ENCODE results near the gene RALB.

RALB gene

DNA sequence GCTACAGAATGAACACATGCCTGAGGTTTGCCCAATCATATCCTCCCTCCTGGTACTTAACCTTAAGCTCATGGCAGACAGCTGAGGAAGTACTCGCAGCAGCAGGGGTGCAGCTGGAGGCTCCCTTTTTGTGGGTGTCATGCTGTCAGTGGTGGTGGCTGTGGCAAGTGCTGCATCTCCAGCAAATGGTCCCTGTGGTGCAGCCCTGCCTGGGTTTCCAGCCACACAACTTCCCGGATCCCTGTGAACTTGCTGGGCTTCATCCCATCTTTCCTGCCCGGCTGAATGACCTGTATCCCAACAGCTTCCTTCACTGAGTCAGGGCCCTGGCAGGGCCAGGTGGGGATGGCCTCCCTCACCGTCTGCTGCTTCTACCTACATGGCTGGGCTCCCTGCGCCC lies 34.5 kb upstream of the RALB start:
- no peak overlapping the region for H3K27ac ChIP-seq (ENCODE audit: low read depth, low read length)
- peaks cover 20% of the 10 kb centered on the region for H3K4me1 ChIP-seq (ENCODE audit: control insufficient read depth, insufficient read depth, low read length, unreplicated experiment)
- peaks cover 22% of the 10 kb centered on the region for H3K79me2 ChIP-seq (ENCODE audit: control insufficient read depth, insufficient read depth, low read length, unreplicated experiment)
- H2AFZ ChIP-seq (ENCODE audit: low read length, unreplicated experiment), result no peak overlapping the region
- peaks cover 18% of the 10 kb centered on the region; the same call in 1 of the 2 replicates for H3K36me3 ChIP-seq (ENCODE audit: insufficient read depth, low read length)
- no peaks in the 10 kb centered on the region for H3K27me3 ChIP-seq (ENCODE audit: insufficient read depth, low read length)
- no peak overlapping the region for H3K4me3 ChIP-seq (ENCODE audit: low read depth, low read length)

DNA sequence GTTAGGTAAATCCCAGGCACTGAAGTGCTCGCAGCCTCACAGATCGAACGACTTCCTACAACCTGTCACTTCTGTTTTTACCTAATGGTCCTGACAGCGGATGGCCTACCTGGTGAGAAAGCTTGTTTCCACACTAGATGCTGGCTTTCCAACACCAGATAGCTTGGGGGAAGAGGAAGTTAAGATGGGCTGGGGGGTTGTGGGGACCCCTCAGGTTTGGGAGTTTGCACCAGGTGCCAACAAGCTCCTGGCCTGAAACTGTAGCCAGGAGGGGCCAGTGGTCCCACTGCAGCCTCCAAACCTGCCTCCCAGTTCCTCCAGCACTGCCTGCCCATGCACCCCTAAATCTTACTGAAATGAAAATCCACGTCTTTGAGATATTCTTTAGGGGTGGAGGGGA lies 33.4 kb upstream of the RALB start:
- Histone ChIP-seq H3K4me3 (ENCODE audit: low read depth, low read length) (no peak overlapping the region), H3K4me1 (ENCODE audit: control insufficient read depth, insufficient read depth, low read length, unreplicated experiment) (peaks cover 26% of the 10 kb centered on the region), H2AFZ (ENCODE audit: low read length, unreplicated experiment) (no peak overlapping the region), H3K27me3 (ENCODE audit: insufficient read depth, low read length) (no peaks in the 10 kb centered on the region), H3K27ac (ENCODE audit: low read depth, low read length) (no peak overlapping the region), H3K36me3 (ENCODE audit: insufficient read depth, low read length) (peaks cover 18% of the 10 kb centered on the region; the same call in 1 of the 2 replicates), H3K79me2 (ENCODE audit: control insufficient read depth, insufficient read depth, low read length, unreplicated experiment) (peaks cover 22% of the 10 kb centered on the region)

DNA sequence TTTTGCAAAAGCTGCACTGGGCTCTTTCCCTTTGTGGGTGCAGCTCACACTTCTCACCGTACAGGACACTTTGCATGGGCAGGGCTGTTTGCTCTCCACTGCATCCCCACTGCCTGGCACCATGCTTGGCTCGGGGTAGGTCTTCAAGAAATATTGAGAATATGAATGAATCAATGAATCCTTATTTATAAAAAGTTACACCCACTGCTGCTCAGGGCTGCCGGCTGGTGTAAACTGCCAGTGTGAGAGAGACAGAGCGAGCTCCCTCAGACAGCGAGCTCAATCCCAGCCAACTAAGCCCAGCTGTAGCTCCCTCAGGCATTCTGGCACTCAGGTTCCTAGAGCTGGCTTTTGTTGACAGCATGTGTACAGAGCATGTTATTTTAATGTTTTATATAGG lies 32.9 kb upstream of the RALB start:
- Histone ChIP-seq H3K27me3 (ENCODE audit: insufficient read depth, low read length) (no peaks in the 10 kb centered on the region), H3K36me3 (ENCODE audit: insufficient read depth, low read length) (peaks cover 18% of the 10 kb centered on the region; the same call in 1 of the 2 replicates), H2AFZ (ENCODE audit: low read length, unreplicated experiment) (no peak overlapping the region), H3K79me2 (ENCODE audit: control insufficient read depth, insufficient read depth, low read length, unreplicated experiment) (peaks cover 22% of the 10 kb centered on the region), H3K27ac (ENCODE audit: low read depth, low read length) (no peak overlapping the region), H3K4me1 (ENCODE audit: control insufficient read depth, insufficient read depth, low read length, unreplicated experiment) (peaks cover 27% of the 10 kb centered on the region), H3K4me3 (ENCODE audit: low read depth, low read length) (no peak overlapping the region)

DNA sequence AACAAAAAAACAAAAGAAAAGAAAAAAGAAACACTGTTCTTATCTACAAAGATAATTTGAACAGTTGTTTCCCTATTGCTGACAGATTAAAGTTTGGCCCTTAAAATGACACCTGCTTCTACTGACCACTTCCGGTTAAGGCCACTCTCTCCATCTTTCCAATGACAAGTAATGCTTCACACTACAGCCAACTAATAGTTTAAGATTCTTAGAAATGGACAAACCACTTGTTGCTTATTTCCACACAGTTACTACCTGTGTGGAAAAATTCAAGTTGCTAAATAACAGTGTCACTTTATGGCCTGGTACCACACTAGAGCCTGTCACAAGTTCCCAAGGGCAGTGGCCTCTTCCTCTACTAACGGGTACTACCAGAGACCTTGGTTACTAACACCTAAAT lies 31.9 kb upstream of the RALB start:
- H2AFZ ChIP-seq (ENCODE audit: low read length, unreplicated experiment), result no peak overlapping the region
- peaks cover 18% of the 10 kb centered on the region; the same call in 1 of the 2 replicates for H3K36me3 ChIP-seq (ENCODE audit: insufficient read depth, low read length)
- no peak overlapping the region for H3K27ac ChIP-seq (ENCODE audit: low read depth, low read length)
- no peaks in the 10 kb centered on the region for H3K27me3 ChIP-seq (ENCODE audit: insufficient read depth, low read length)
- peaks cover 22% of the 10 kb centered on the region for H3K79me2 ChIP-seq (ENCODE audit: control insufficient read depth, insufficient read depth, low read length, unreplicated experiment)
- H3K4me1 ChIP-seq (ENCODE audit: control insufficient read depth, insufficient read depth, low read length, unreplicated experiment), result peaks cover 27% of the 10 kb centered on the region
- H3K4me3 ChIP-seq (ENCODE audit: low read depth, low read length), result peak overlapping the region; percentile 87

DNA sequence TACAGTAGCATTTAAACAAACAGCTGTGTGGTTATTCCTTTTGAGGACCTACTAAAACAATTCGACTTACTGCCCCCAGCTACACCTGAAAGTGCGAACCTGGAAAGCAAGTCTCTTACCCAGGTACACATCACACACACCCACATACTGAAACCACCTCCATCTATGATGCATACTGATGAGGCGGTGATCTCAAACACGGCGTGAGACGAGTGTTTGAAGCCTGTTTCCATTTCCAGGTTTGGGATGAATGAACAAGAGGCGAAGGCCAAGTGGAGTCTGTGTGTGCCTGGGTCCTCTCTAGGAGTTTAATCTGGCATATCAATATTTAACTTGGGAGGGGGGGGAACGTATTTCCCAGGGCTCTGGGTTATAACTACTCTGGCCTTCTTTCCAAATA lies 31.0 kb upstream of the RALB start:
- H3K4me1 ChIP-seq (ENCODE audit: control insufficient read depth, insufficient read depth, low read length, unreplicated experiment), result peaks cover 27% of the 10 kb centered on the region
- peaks cover 22% of the 10 kb centered on the region for H3K79me2 ChIP-seq (ENCODE audit: control insufficient read depth, insufficient read depth, low read length, unreplicated experiment)
- peaks cover 18% of the 10 kb centered on the region; the same call in 1 of the 2 replicates for H3K36me3 ChIP-seq (ENCODE audit: insufficient read depth, low read length)
- H3K27ac ChIP-seq (ENCODE audit: low read depth, low read length), result no peak overlapping the region
- H2AFZ ChIP-seq (ENCODE audit: low read length, unreplicated experiment), result no peak overlapping the region
- peak overlapping the region; percentile 87 for H3K4me3 ChIP-seq (ENCODE audit: low read depth, low read length)
- H3K27me3 ChIP-seq (ENCODE audit: insufficient read depth, low read length), result no peaks in the 10 kb centered on the region

DNA sequence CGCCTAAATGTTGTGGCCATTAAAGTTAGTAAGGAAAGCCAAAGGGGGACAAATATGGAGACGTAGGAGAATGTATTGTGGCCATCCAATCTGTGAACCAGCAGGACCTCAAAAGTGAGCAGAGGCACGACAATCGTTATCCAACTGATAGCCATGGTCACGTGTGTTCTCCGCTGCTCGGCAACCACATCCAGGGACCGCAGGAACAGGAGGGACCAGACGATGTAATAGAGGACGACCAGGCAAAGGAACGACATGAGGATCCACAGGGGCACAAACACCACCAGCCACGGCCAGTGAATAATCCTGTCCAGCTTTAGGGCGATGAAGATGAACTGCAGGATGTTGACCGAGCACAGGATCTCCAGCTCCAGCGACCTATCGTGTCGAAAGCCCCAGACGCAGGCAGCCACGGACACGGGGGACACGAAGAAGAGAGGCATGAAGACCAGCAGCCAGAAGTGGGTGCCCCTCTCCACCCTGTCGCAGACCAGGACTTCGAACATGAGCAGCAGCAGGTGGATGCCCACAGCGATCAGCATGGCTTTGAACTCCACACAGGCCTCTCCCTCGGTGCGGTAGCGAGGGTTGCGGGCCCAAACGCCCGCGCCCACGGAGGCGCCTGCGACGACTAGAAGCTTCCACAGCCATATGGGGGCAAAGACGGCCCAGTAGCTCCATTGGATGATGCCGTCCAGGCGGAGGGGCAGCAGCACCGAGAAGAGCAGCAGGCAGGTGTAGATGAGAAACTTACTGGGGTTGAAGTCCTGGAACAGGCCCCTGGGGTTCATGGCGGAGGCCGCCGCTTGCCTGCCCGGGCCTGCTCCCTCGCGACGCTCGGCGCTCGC lies 30.2 kb upstream of the RALB start:
- Histone ChIP-seq H3K27me3 (ENCODE audit: insufficient read depth, low read length) (no peaks in the 10 kb centered on the region), H3K4me3 (ENCODE audit: low read depth, low read length) (peak overlapping the region; percentile 87), H2AFZ (ENCODE audit: low read length, unreplicated experiment) (peak overlapping the region; percentile 59), H3K79me2 (ENCODE audit: control insufficient read depth, insufficient read depth, low read length, unreplicated experiment) (peaks cover 22% of the 10 kb centered on the region), H3K4me1 (ENCODE audit: control insufficient read depth, insufficient read depth, low read length, unreplicated experiment) (peaks cover 27% of the 10 kb centered on the region), H3K27ac (ENCODE audit: low read depth, low read length) (peak overlapping the region; percentile 84), H3K36me3 (ENCODE audit: insufficient read depth, low read length) (peaks cover 18% of the 10 kb centered on the region; the same call in 1 of the 2 replicates)

DNA sequence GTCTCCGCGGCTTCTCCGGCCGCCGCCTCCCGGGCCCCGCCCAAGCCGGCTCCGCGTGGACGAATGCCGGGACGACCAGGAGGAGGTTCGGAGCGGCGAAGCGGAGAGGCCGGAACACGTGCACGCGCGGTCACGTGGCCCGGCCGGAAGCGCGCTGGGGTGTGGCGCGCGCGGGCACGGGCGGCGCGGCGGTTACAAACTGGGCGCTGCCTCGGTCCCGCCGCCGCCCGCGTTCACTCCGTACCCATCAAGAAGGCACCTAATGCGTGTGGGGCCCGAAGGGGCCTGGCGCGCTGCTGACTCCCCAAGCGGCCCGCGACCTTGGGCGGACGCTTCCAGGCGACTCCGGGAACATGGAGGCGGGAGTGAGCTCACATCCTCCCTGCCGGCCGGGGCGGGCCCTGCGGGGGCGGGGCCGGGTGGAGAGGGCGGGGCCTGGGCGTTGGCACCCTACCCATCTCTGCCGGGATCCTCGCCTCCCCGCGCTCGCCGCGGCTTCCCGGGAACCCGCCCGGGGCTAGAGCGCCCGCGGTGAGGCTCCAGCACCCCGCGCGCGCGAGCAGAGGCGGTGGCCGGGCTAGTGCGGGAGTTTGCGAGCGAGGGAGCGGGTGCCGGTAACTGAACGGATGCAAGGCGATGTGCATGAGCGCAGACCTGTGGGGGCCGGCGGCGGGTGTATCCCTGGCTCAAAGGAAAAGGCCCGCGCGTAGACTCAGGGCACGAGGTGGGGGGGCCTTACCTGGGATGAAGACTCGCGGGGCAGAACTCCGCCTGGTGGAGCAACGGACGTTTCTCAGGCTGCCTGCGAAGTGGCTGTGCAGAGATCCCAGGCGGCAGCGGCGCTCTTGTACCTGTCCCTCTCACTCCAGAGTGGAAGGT lies 29.4 kb upstream of the RALB start, which contains the start of gene TMEM185B:
TMEM185B (minus strand) TSS at position 367 of the 879 bp plus-strand sequence. CDS start 424 bp downstream, outside the sequence.
- Histone ChIP-seq H3K27me3 (ENCODE audit: insufficient read depth, low read length) (no peaks in the 10 kb centered on the region), H3K4me1 (ENCODE audit: control insufficient read depth, insufficient read depth, low read length, unreplicated experiment) (peaks cover 27% of the 10 kb centered on the region), H3K79me2 (ENCODE audit: control insufficient read depth, insufficient read depth, low read length, unreplicated experiment) (peaks cover 22% of the 10 kb centered on the region), H3K4me3 (ENCODE audit: low read depth, low read length) (peak within 1 kb of the TSS; percentile 87), H2AFZ (ENCODE audit: low read length, unreplicated experiment) (peak within 1 kb of the TSS; percentile 80), H3K27ac (ENCODE audit: low read depth, low read length) (peak within 1 kb of the TSS; percentile 84), H3K36me3 (ENCODE audit: insufficient read depth, low read length) (peaks cover 18% of the 10 kb centered on the region; the same call in 1 of the 2 replicates)

DNA sequence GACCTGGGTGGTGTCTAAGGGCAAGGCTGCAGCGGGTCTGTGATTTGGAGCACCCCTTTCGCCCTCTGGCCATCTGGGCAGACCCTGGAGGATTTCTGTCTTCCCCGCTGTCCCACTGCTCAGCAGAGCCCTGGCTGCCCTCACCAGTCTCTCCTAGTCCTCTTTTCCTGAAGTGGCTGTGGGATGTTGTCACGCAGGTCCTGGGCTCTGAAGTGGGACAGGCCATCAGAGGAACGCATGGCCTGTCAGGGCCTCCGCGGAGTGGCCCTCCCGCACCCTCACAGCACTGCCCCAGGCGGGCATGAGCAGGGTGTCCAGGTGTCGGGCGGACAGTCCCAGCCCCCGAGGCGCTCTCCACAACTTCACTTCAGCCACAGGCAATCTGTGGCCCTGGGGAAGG lies 28.4 kb upstream of the RALB start:
- Histone ChIP-seq H2AFZ (ENCODE audit: low read length, unreplicated experiment) (no peak overlapping the region), H3K36me3 (ENCODE audit: insufficient read depth, low read length) (peaks cover 12% of the 10 kb centered on the region; the same call in 1 of the 2 replicates), H3K27ac (ENCODE audit: low read depth, low read length) (no peak overlapping the region), H3K4me1 (ENCODE audit: control insufficient read depth, insufficient read depth, low read length, unreplicated experiment) (peaks cover 27% of the 10 kb centered on the region), H3K79me2 (ENCODE audit: control insufficient read depth, insufficient read depth, low read length, unreplicated experiment) (peaks cover 22% of the 10 kb centered on the region), H3K4me3 (ENCODE audit: low read depth, low read length) (peak overlapping the region; percentile 87), H3K27me3 (ENCODE audit: insufficient read depth, low read length) (no peaks in the 10 kb centered on the region)

DNA sequence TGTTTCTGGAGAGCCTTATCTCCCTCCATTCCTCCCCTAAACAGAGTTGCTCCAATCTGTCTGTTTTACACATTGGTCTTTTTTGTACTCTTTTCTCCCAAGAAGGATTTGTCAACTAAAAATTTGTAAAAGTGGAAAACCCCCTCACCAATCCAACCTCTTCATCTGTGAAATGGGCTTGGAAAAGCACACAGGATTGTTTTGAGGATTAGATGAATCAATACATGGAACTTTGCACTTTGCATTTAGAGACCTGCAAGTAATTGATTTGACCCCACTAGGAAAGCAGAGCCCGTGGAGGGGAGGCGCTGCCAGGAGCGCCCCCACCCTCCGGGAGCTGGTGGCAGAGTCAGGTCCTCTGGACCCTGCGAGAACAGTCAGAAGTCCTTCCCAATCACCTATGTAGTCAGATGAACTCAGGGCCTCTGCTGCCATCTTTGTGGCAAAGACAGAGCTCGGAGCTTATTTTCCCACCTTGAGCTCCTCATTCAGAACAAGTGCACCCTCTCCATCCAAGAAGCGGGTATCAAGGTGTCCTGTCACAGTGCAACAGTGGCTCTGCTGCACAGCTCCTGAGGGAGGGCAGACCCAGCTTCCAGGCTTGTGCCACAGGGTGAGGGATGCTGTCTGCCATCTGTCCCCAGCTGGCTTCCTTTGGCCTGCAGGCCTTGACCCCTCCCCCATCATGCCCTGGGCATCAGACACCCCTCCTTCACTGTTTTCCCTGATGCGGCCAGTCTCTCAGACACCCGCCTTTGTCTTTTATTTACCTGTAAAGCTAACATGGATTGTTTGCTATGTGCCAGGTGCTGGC lies 27.7 kb upstream of the RALB start:
- no peak overlapping the region for H3K27ac ChIP-seq (ENCODE audit: low read depth, low read length)
- H3K79me2 ChIP-seq (ENCODE audit: control insufficient read depth, insufficient read depth, low read length, unreplicated experiment), result peaks cover 22% of the 10 kb centered on the region
- peaks cover 11% of the 10 kb centered on the region; the same call in 1 of the 2 replicates for H3K36me3 ChIP-seq (ENCODE audit: insufficient read depth, low read length)
- no peak overlapping the region for H3K4me3 ChIP-seq (ENCODE audit: low read depth, low read length)
- peaks cover 27% of the 10 kb centered on the region for H3K4me1 ChIP-seq (ENCODE audit: control insufficient read depth, insufficient read depth, low read length, unreplicated experiment)
- no peak overlapping the region for H2AFZ ChIP-seq (ENCODE audit: low read length, unreplicated experiment)
- H3K27me3 ChIP-seq (ENCODE audit: insufficient read depth, low read length), result no peaks in the 10 kb centered on the region

All from ACC112 (cell line).